ENCODE results near the gene BLID. TPM values are rescaled to one million over a fixed set of nuclear protein-coding genes. Genes with fewer than 3 reads are reported as not detected.

Gene BLID
- total and polyA plus RNA-seq, 2 donors from 2014 or later: not detected

DNA sequence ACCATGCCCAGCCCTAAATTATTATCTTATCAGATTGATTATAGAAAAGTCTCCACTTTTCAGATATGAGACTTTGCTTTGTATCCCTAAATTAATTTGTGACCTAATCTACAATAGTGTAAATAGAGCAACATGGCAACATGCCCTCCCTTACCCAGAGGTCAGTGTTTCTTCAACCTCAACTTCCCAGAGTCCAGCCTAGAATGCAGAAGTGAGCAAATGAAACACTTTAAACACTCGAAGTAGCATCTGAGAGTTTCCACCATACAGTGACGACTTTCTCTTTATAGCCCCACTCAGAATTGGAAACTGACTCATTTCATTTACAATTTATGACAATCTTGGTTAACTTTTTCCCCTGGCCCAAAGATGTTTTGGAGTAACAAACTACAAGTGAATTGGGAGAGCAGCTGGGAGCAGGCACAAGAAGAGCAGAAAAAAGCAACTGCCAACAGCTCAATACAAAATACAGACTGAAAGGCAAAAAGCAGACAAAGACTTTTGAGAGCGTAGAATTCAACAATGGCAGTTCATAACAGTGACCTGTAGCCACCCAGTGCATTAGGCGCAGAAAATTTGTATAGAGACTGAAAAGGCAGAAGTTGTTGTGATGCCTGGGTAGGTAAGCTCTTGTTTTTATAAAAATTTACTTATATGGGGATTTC, 10.1 kb upstream of the BLID start:
- no peaks in the 10 kb centered on the region for H3K27me3 ChIP-seq (ENCODE audit: control insufficient read depth, insufficient read depth, low read length)
- no peak overlapping the region for H3K4me3 ChIP-seq (ENCODE audit: low read length in 3 of 3)
- H3K9me3 ChIP-seq (ENCODE audit: control insufficient read depth in 2 of 3, insufficient read depth in 1 of 3, low read length in 3 of 3): no peaks in the 10 kb centered on the region
- no peak overlapping the region for H3K27ac ChIP-seq (ENCODE audit: low read depth in 2 of 2, low read length in 2 of 2)
- H3K36me3 ChIP-seq (ENCODE audit: control insufficient read depth in 2 of 3, insufficient read depth in 3 of 3, low read length in 3 of 3): no peaks in the 10 kb centered on the region
- TF ChIP-seq, protein P1, sequence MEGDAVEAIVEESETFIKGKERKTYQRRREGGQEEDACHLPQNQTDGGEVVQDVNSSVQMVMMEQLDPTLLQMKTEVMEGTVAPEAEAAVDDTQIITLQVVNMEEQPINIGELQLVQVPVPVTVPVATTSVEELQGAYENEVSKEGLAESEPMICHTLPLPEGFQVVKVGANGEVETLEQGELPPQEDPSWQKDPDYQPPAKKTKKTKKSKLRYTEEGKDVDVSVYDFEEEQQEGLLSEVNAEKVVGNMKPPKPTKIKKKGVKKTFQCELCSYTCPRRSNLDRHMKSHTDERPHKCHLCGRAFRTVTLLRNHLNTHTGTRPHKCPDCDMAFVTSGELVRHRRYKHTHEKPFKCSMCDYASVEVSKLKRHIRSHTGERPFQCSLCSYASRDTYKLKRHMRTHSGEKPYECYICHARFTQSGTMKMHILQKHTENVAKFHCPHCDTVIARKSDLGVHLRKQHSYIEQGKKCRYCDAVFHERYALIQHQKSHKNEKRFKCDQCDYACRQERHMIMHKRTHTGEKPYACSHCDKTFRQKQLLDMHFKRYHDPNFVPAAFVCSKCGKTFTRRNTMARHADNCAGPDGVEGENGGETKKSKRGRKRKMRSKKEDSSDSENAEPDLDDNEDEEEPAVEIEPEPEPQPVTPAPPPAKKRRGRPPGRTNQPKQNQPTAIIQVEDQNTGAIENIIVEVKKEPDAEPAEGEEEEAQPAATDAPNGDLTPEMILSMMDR (IDR thresholded peaks at IDR 0.05; ENCODE audit: borderline replicate concordance, extremely low read depth, insufficient read depth): no peak
- H3K9ac ChIP-seq (ENCODE audit: low read length in 3 of 3): no peak overlapping the region
- FAIRE-seq (no peak), DNase-seq (no peak)
- intact Hi-C loops (cut with DNase I): no loop called here
- no peaks in the 10 kb centered on the region for H3K4me1 ChIP-seq (ENCODE audit: control insufficient read depth in 2 of 3, insufficient read depth in 2 of 3, low read depth in 1 of 3, low read length in 3 of 3)

DNA sequence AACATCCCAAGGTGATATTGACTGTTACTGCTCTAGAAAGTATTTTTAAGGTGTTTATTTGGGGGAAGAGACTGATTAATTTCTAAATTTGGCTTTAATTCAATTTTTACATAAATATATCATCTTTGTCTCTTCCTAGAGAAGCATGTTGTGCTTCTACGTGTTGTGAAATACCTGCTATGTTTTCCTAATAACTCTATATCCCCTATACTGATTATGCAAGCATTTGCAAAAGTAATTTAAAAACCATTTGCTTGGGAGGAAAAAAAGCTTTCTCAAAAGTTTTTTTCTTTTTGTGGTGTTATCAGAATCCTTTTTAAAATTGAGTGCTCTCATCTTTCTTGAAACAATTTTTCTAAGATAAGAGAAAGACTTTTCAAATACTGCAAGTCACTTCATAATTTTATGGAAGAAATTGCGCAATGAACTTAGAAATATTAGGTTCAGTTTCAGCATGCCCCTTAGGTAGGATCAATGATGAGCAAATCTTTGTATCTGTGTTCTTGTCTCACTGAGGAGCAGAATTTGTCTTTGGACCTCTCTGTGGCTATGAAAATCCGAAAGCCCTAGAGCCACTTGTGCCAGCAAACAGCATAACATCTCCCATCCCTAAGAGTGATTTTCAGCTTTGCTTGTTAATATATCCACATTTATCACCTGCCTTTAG, 7.4 kb upstream of the BLID start:
- TF ChIP-seq, protein P1 (IDR thresholded peaks at IDR 0.05; ENCODE audit: borderline replicate concordance, extremely low read depth, insufficient read depth): no peak
- intact Hi-C loops (cut with DNase I): no loop called here
- Histone ChIP-seq H3K36me3 (ENCODE audit: control insufficient read depth in 2 of 3, insufficient read depth in 3 of 3, low read length in 3 of 3) (no peaks in the 10 kb centered on the region), H3K9me3 (ENCODE audit: control insufficient read depth in 2 of 3, insufficient read depth in 1 of 3, low read length in 3 of 3) (no peaks in the 10 kb centered on the region), H3K4me3 (ENCODE audit: low read length in 3 of 3) (no peak overlapping the region), H3K4me1 (ENCODE audit: control insufficient read depth in 2 of 3, insufficient read depth in 2 of 3, low read depth in 1 of 3, low read length in 3 of 3) (no peaks in the 10 kb centered on the region), H3K9ac (ENCODE audit: low read length in 3 of 3) (no peak overlapping the region), H3K27ac (ENCODE audit: low read depth in 2 of 2, low read length in 2 of 2) (no peak overlapping the region), H3K27me3 (ENCODE audit: control insufficient read depth, insufficient read depth, low read length) (no peaks in the 10 kb centered on the region)
- no peak for DNase-seq
- no peak for FAIRE-seq

DNA sequence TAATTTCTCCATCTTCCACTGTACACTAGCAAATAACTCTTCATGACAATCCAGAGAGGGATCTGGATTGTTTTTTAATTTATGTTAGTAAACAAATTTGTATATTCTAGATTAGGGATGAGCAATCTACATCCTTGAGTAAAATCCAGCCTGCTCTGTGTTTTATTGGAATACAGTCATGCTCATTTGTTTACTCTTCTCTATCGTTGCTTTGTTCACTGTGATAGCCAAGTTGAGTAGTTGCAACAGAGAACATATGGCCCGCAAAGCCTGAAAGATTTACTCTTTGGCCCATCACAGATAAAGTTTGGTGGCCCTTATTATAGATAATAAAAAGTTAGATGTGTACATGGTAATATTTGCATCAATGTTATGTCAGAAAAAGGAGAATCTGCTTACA, 6.2 kb upstream of the BLID start:
- TF ChIP-seq, protein P1 (IDR thresholded peaks at IDR 0.05; ENCODE audit: borderline replicate concordance, extremely low read depth, insufficient read depth): no peak
- no peak for DNase-seq
- H3K4me1 ChIP-seq (ENCODE audit: control insufficient read depth in 2 of 3, insufficient read depth in 2 of 3, low read depth in 1 of 3, low read length in 3 of 3): no peaks in the 10 kb centered on the region
- H3K9ac ChIP-seq (ENCODE audit: low read length in 3 of 3): no peak overlapping the region
- H3K9me3 ChIP-seq (ENCODE audit: control insufficient read depth in 2 of 3, insufficient read depth in 1 of 3, low read length in 3 of 3): no peaks in the 10 kb centered on the region
- no peaks in the 10 kb centered on the region for H3K36me3 ChIP-seq (ENCODE audit: control insufficient read depth in 2 of 3, insufficient read depth in 3 of 3, low read length in 3 of 3)
- no peak overlapping the region for H3K4me3 ChIP-seq (ENCODE audit: low read length in 3 of 3)
- no peak overlapping the region for H3K27ac ChIP-seq (ENCODE audit: low read depth in 2 of 2, low read length in 2 of 2)
- no peaks in the 10 kb centered on the region for H3K27me3 ChIP-seq (ENCODE audit: control insufficient read depth, insufficient read depth, low read length)
- FAIRE-seq: no peak
- intact Hi-C loops (cut with DNase I): no loop called here

All from kidney (tissue), 14 donors.